ENCODE data around the gene AQP5. TPM values are rescaled to one million over a fixed set of nuclear protein-coding genes. Genes with fewer than 3 reads are reported as not detected.

AQP5 gene
- total RNA-seq, 2 donors from 2014 or later: 0.42 to 0.54 TPM

GRCh38 chr12:49917788-49918173 lies 43.9 kb upstream of the AQP5 start:
- Histone ChIP-seq H3K27me3 (replicated peaks; ENCODE audit: insufficient read depth) (no peaks in the 10 kb centered on the region), H3K36me3 (no peaks in the 10 kb centered on the region), H3K9me3 (no peaks in the 10 kb centered on the region), H3K4me1 (ENCODE audit: control insufficient read depth in 1 of 2, low read depth in 2 of 2) (no peaks in the 10 kb centered on the region), H3K4me3 (no peak overlapping the region), H3K27ac (no peak overlapping the region)
- no peak for DNase-seq (ENCODE audit: low spot score)
- no peak for TF ChIP-seq CTCF (IDR thresholded peaks at IDR 0.05)
- ATAC-seq (ENCODE audit: insufficient number of reproducible peaks, low FRiP score, low read depth): no peak

- ATAC-seq (ENCODE audit: insufficient number of reproducible peaks, low FRiP score, low read depth) (no peak), DNase-seq (ENCODE audit: low spot score) (no peak)
- TF ChIP-seq CTCF (IDR thresholded peaks at IDR 0.05): no peak
- Histone ChIP-seq H3K4me1 (ENCODE audit: control insufficient read depth in 1 of 2, low read depth in 2 of 2) (no peaks in the 10 kb centered on the region), H3K9me3 (no peaks in the 10 kb centered on the region), H3K27ac (no peak overlapping the region), H3K36me3 (no peaks in the 10 kb centered on the region), H3K4me3 (no peak overlapping the region), H3K27me3 (replicated peaks; ENCODE audit: insufficient read depth) (no peaks in the 10 kb centered on the region)
These were observed 41.3 kb upstream of the AQP5 start for GRCh38 chr12:49920241-49920914.

GRCh38 chr12:49920915-49921286 lies 40.8 kb upstream of the AQP5 start:
- Histone ChIP-seq H3K36me3 (no peaks in the 10 kb centered on the region), H3K9me3 (no peaks in the 10 kb centered on the region), H3K27me3 (replicated peaks; ENCODE audit: insufficient read depth) (no peaks in the 10 kb centered on the region), H3K4me3 (no peak overlapping the region), H3K4me1 (ENCODE audit: control insufficient read depth in 1 of 2, low read depth in 2 of 2) (no peaks in the 10 kb centered on the region), H3K27ac (no peak overlapping the region)
- TF ChIP-seq CTCF (IDR thresholded peaks at IDR 0.05): no peak
- no peak for ATAC-seq (ENCODE audit: insufficient number of reproducible peaks, low FRiP score, low read depth)
- no peak for DNase-seq (ENCODE audit: low spot score)

GRCh38 chr12:49921299-49921698 lies 40.4 kb upstream of the AQP5 start:
- ATAC-seq (ENCODE audit: insufficient number of reproducible peaks, low FRiP score, low read depth) (no peak), DNase-seq (ENCODE audit: low spot score) (no peak)
- Histone ChIP-seq H3K27me3 (replicated peaks; ENCODE audit: insufficient read depth) (no peaks in the 10 kb centered on the region), H3K9me3 (no peaks in the 10 kb centered on the region), H3K4me3 (no peak overlapping the region), H3K4me1 (ENCODE audit: control insufficient read depth in 1 of 2, low read depth in 2 of 2) (no peaks in the 10 kb centered on the region), H3K27ac (no peak overlapping the region), H3K36me3 (no peaks in the 10 kb centered on the region)
- no peak for TF ChIP-seq CTCF (IDR thresholded peaks at IDR 0.05)

- DNase-seq (ENCODE audit: low spot score) (no peak), ATAC-seq (ENCODE audit: insufficient number of reproducible peaks, low FRiP score, low read depth) (no peak)
- no peaks in the 10 kb centered on the region for H3K36me3 ChIP-seq
- no peaks in the 10 kb centered on the region for H3K4me1 ChIP-seq (ENCODE audit: control insufficient read depth in 1 of 2, low read depth in 2 of 2)
- no peaks in the 10 kb centered on the region for H3K9me3 ChIP-seq
- no peak overlapping the region for H3K4me3 ChIP-seq
- no peak for TF ChIP-seq CTCF (IDR thresholded peaks at IDR 0.05)
- no peaks in the 10 kb centered on the region for H3K27me3 ChIP-seq (replicated peaks; ENCODE audit: insufficient read depth)
- no peak overlapping the region for H3K27ac ChIP-seq
These were observed 39.7 kb upstream of the AQP5 start for GRCh38 chr12:49921936-49922335.

All from thoracic aorta (tissue), 2 donors.